ENCODE results near the gene CGB2. TPM values are rescaled to one million over a fixed set of nuclear protein-coding genes. Genes with fewer than 3 reads are reported as not detected.
"Not testable (repeated sequence)": the region's sequence is repeated elsewhere in the genome, so short reads cannot be mapped to it uniquely, and the experiment has no call there.

Gene CGB2
- total and polyA plus RNA-seq, 2 of the 13 experiments (the other 11 are each of a cell fraction or from before 2014, with no cell fraction given), result not detected

DNA sequence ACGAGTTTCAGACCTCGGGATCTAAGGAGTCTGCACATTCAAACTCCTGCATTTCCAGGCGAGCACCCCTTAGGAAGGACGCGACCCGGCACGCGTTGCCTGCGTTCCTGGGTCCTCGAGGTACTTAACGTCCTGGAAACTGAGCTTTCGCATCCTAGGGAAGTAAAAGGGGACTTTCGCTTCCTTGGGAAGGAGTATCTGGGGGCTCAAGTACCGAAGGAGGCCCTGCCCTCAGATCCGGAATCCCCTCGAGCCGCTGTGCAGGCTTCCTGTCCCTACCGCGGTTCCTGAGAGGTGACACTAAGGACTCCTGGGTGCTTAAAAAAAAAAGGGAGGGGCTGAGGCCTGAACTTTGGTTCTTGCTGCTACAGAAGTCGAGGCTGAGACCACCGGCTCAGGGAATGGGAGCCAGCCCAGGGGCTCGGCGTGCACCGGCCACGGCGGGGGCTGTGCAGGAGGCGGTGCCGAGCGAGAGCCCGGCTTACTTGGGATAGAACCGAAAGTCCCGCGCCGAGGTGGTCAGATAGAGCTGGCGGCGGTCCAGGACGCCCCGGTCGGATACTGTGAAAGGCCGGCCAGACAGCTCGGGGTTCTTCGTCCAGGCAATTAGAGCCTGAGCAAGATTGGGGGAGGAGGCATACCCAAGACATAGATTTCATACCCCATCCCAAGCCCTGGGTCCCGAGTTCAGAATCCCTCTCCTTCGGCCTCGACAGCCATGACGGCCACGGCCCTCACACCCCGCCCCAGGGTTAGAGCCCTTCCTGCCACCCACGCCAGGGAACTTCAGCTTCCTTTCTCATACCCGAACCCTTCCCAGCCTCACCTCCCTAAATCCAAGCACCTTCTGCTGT lies 13.1 kb upstream of the CGB2 start:
- H4K20me1 ChIP-seq (ENCODE audit: insufficient read depth, low read length); H3K79me2 ChIP-seq (ENCODE audit: insufficient read depth, low read length); intact Hi-C loops (cut with micrococcal nuclease; ENCODE audit: unreplicated experiment); DNase-seq (ENCODE audit: low spot score); in situ Hi-C loops (cut with HindIII; ENCODE audit: extremely low pct_ligation_motif_present, low pct_unique_long_range_greater_than_20kb); CTCF ChIA-PET (ENCODE audit: low intra/inter-chr PET ratio, low total read pairs); H2AFZ ChIP-seq (ENCODE audit: low read length); H3K9me3 ChIP-seq (ENCODE audit: low read length); FAIRE-seq; BruUV-seq (replicated peaks); H3K27ac ChIP-seq (ENCODE audit: extremely low read length, insufficient read depth, low read length): not testable (repeated sequence)
- Histone ChIP-seq H3K4me2 (ENCODE audit: low read depth, low read length) (peak overlapping the region; percentile 98), H3K27me3 (ENCODE audit: control insufficient read depth in 1 of 2, insufficient read depth in 2 of 2, low read length in 2 of 2) (peaks cover 0 to 25% of the 10 kb centered on the region in 2 experiments; a peak in 3 of 5 replicates), H3K4me1 (ENCODE audit: insufficient read depth, low read length) (peaks cover 27% of the 10 kb centered on the region), H3K9ac (ENCODE audit: insufficient read depth, low read depth, low read length) (peak overlapping the region; percentile 54; the same call in 1 of the 2 replicates), H3K4me3 (replicated peaks in 1 of 3; ENCODE audit: insufficient read depth in 1 of 3, low read depth in 2 of 3, low read length in 3 of 3) (peak overlapping the region; percentile 37 to 63 (median 53)), H3K36me3 (replicated peaks in 1 of 2; ENCODE audit: control insufficient read depth in 1 of 2, insufficient read depth in 2 of 2, low read length in 2 of 2) (peaks cover 4 to 19% of the 10 kb centered on the region in 2 experiments; a peak in 4 of 5 replicates)
- 4% methylated on average over 16 of the region's 50 CpGs for WGBS (ENCODE audit: low lambda C conversion rate)
- TF ChIP-seq ZFY (CRISPR knock-in tag; IDR thresholded peaks at IDR 0.05) (0 out of 2 replicates have a peak, but pooled peaks have one; percentile 6), KDM2A (CRISPR knock-in tag; IDR thresholded peaks at IDR 0.05; ENCODE audit: borderline replicate concordance, low read depth) (peak; percentile 11; the same call in 1 of the 2 replicates), ZNF776 (CRISPR knock-in tag; IDR thresholded peaks at IDR 0.05) (0 out of 2 replicates have a peak, but pooled peaks have one; percentile 37), GABPB1 (CRISPR knock-in tag; IDR thresholded peaks at IDR 0.05) (0 out of 2 replicates have a peak, but pooled peaks have one; percentile 17), AKAP8 (CRISPR knock-in tag; IDR thresholded peaks at IDR 0.05) (0 out of 2 replicates have a peak, but pooled peaks have one; percentile 32), AGO1 (IDR thresholded peaks at IDR 0.05; ENCODE audit: low read depth, low read length, poor library complexity, severe bottlenecking) (peak; percentile 72), DMAP1 (CRISPR knock-in tag; IDR thresholded peaks at IDR 0.05) (0 out of 2 replicates have a peak, but pooled peaks have one; percentile 0)
- TF ChIP-seq, protein P1, sequence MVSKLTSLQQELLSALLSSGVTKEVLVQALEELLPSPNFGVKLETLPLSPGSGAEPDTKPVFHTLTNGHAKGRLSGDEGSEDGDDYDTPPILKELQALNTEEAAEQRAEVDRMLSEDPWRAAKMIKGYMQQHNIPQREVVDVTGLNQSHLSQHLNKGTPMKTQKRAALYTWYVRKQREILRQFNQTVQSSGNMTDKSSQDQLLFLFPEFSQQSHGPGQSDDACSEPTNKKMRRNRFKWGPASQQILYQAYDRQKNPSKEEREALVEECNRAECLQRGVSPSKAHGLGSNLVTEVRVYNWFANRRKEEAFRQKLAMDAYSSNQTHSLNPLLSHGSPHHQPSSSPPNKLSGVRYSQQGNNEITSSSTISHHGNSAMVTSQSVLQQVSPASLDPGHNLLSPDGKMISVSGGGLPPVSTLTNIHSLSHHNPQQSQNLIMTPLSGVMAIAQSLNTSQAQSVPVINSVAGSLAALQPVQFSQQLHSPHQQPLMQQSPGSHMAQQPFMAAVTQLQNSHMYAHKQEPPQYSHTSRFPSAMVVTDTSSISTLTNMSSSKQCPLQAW (CRISPR knock-in tag; IDR thresholded peaks at IDR 0.05), result 0 out of 2 replicates have a peak, but pooled peaks have one; percentile 43
- POLR2A ChIA-PET, result interaction anchor here (0.8 to 2.9 kb wide), 4 partner anchors 13 to 107 kb away, joined by 3 to 21 read pairs (median 4); partner anchors contain the start of genes GYS1 and RUVBL2
- ATAC-seq, result peak; percentile 45
